K562 (cell line): Measurements from ENCODE around the gene HLA-E. TPM values are rescaled to one million over a fixed set of nuclear protein-coding genes. Genes with fewer than 3 reads are reported as not detected.

Source experiments
- CTBP1 ChIP-seq: fragments of 450-650 bp; IDR thresholded peaks from 2 replicates; pipeline ENCODE4 v1.6.1; 2016; ENCODE audit warnings: borderline replicate concordance
- EHMT2 ChIP-seq: fragments of 450-650 bp; IDR thresholded peaks from 2 replicates; pipeline ENCODE4 v1.6.1; 2018; ENCODE audit warnings: antibody characterized with exemption
- ELF1 ChIP-seq: fragments of 200-800 bp; sonication (Bioruptor generic); IDR thresholded peaks from 2 replicates; pipeline ENCODE4 v1.6.1; 2016; ENCODE audit warnings: missing genetic modification characterization, missing compliant biosample characterization
- ELF2 ChIP-seq: fragments of 250-450 bp; sonication (Bioruptor Pico); IDR thresholded peaks from 2 replicates; pipeline ENCODE4 v1.5.0; 2021; ENCODE audit warnings: mild to moderate bottlenecking
- FOSL1 ChIP-seq: fragments of 200-800 bp; sonication (Bioruptor generic); conservative IDR thresholded peaks from 2 replicates; pipeline ENCODE4 v1.6.1; 2016; ENCODE audit warnings: missing genetic modification characterization, missing compliant biosample characterization
- FOXJ2 ChIP-seq: fragments of 200-800 bp; sonication (Bioruptor generic); IDR thresholded peaks from 2 replicates; pipeline ENCODE4 v1.6.1; 2016; ENCODE audit warnings: missing genetic modification characterization, missing compliant biosample characterization
- HIVEP1 ChIP-seq: fragments of 250-450 bp; sonication (Bioruptor Pico); IDR thresholded peaks from 2 replicates; pipeline ENCODE4 v1.4.0; 2020; ENCODE audit warnings: mild to moderate bottlenecking
- MAFF ChIP-seq: IDR thresholded peaks from 2 replicates; pipeline ENCODE4 v1.6.1; 2012; ENCODE audit warnings: low read length, improper control_type of control experiment
- MIER1 ChIP-seq: fragments of 450-650 bp; IDR thresholded peaks from 2 replicates; pipeline ENCODE4 v1.6.1; 2016; ENCODE audit warnings: antibody characterized with exemption, mild to moderate bottlenecking, low read depth
- MYC ChIP-seq, 2 experiments: fragments of 250-450 bp in 1 of 2; sonication (Bioruptor Pico) in 1 of 2; IDR thresholded peaks; 2 replicates each; pipeline versions ENCODE4 v1.5.1 to v1.6.1; 2012 to 2021; ENCODE audit warnings: low read depth in 2 of 2, borderline replicate concordance in 1 of 2, improper control_type of control experiment in 1 of 2, low read length in 1 of 2, mild to moderate bottlenecking in 1 of 2, moderate library complexity in 1 of 2
- SMC3 ChIP-seq: conservative IDR thresholded peaks from 2 replicates; pipeline ENCODE4 v1.6.1; 2011; ENCODE audit warnings: low read depth, low read length, improper control_type of control experiment; ENCODE audit not compliant: insufficient read depth
- SREBF1 ChIP-seq: fragments of 150-350 bp; IDR thresholded peaks from 2 replicates; pipeline ENCODE4 v1.6.1; 2014; ENCODE audit warnings: antibody characterized with exemption, low read depth, low read length, borderline replicate concordance
- SRSF1 ChIP-seq: fragments of 200-400 bp; formaldehyde crosslinking; IDR thresholded peaks from 2 replicates; pipeline ENCODE4 v1.6.1; 2017; ENCODE audit warnings: mild to moderate bottlenecking, low read depth, low read length, moderate library complexity
- STAG1 ChIP-seq: sonication (generic); formaldehyde crosslinking; IDR thresholded peaks from 2 replicates; pipeline ENCODE4 v1.5.0; 2020; ENCODE audit warnings: missing genetic modification reagents, borderline replicate concordance
- TRIM28 ChIP-seq: fragments of 450-650 bp; IDR thresholded peaks from 2 replicates; pipeline ENCODE4 v1.6.1; 2017
- XRCC3 ChIP-seq: fragments of 450-650 bp; IDR thresholded peaks from 2 replicates; pipeline ENCODE4 v1.6.1; 2017; ENCODE audit warnings: mild to moderate bottlenecking, moderate library complexity
- ZNF431 ChIP-seq: sonication (generic); formaldehyde crosslinking; IDR thresholded peaks from 2 replicates; pipeline ENCODE4 v1.8.0; 2022; ENCODE audit warnings: mild to moderate bottlenecking, missing genetic modification reagents
- ZNF764 ChIP-seq: fragments of 250-450 bp; sonication (Bioruptor Pico); IDR thresholded peaks from 2 replicates; pipeline ENCODE4 v1.4.0; 2020; ENCODE audit warnings: low read depth, mild to moderate bottlenecking, moderate library complexity
- polyA plus RNA-seq, 8 experiments: library from polyadenylated mRNA; depleted of rRNA in 4 of 8; stranded (reverse) in 5 of 8; unstranded in 3 of 8; fragments of >200 nt; fragmentation: Nextera tagmentation in 2 of 8; fragmentation: Illumina TruSeq in 1 of 8; extraction: Ambion mirVana in 2 of 8; extraction: Trizol in 1 of 8; gene quantifications; 2 replicates each; pipeline versions ENCODE4 v1.2.1 to v1.2.3, GENCODE V29; 2011 to 2014; ENCODE audit warnings: inconsistent platforms in 1 of 8, missing spikeins in 1 of 8
- total RNA-seq, 7 experiments: library from RNA; depleted of rRNA in 6 of 7; stranded (reverse); fragments of >200 nt in 6 of 7; fragmentation: Illumina TruSeq in 2 of 7; extraction: Trizol in 2 of 7; gene quantifications; 2 replicates each; pipeline versions ENCODE4 v1.2.1 to v1.2.3, GENCODE V29; 2011 to 2021; ENCODE audit warnings: low replicate concordance in 1 of 7
- TF ChIP-seq, protein P1 (sequence below): fragments of 250-450 bp; sonication (Bioruptor Pico); IDR thresholded peaks from 2 replicates; pipeline ENCODE4 v1.8.0; 2022; ENCODE audit warnings: inconsistent platforms
- TF ChIP-seq, protein P2 (sequence below): fragments of 250-450 bp; sonication (Bioruptor Pico); IDR thresholded peaks from 2 replicates; pipeline ENCODE4 v1.4.0; 2020; ENCODE audit warnings: mild to moderate bottlenecking
- TF ChIP-seq, protein P3 (sequence below): fragments of 450-650 bp; IDR thresholded peaks from 2 replicates; pipeline ENCODE4 v1.6.1; 2017; ENCODE audit warnings: antibody characterized with exemption
- TF ChIP-seq, protein P4 (sequence below): fragments of 450-650 bp; IDR thresholded peaks from 2 replicates; pipeline ENCODE4 v1.6.1; 2016; ENCODE audit warnings: low read depth, mild to moderate bottlenecking, moderate library complexity

The HLA-E gene
- total and polyA plus RNA-seq, 9 of the 15 experiments (the other 6 are each of a cell fraction or from before 2014, with no cell fraction given) = 3.2 to 39.9 (median 26.8) TPM

DNA sequence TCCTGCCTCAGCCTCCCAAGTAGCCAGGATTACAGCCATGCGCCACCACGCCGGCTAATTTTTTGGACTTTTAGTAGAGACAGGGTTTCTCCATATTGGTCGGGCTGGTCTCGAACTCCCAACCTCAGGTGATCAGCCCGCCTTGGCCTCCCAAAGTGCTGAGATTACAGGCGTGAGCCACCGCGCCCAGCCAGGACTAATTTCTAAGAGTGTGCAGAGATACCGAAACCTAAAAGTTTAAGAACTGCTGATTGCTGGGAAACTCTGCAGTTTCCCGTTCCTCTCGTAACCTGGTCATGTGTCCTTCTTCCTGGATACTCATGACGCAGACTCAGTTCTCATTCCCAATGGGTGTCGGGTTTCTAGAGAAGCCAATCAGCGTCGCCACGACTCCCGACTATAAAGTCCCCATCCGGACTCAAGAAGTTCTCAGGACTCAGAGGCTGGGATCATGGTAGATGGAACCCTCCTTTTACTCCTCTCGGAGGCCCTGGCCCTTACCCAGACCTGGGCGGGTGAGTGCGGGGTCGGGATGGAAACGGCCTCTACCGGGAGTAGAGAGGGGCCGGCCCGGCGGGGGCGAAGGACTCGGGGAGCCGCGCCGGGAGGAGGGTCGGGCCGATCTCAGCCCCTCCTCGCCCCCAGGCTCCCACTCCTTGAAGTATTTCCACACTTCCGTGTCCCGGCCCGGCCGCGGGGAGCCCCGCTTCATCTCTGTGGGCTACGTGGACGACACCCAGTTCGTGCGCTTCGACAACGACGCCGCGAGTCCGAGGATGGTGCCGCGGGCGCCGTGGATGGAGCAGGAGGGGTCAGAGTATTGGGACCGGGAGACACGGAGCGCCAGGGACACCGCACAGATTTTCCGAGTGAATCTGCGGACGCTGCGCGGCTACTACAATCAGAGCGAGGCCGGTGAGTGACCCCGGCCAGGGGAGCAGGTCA lies at the start of gene HLA-E (continued):
- TF ChIP-seq MAFF = peak; percentile 78
- TF ChIP-seq, protein P1, sequence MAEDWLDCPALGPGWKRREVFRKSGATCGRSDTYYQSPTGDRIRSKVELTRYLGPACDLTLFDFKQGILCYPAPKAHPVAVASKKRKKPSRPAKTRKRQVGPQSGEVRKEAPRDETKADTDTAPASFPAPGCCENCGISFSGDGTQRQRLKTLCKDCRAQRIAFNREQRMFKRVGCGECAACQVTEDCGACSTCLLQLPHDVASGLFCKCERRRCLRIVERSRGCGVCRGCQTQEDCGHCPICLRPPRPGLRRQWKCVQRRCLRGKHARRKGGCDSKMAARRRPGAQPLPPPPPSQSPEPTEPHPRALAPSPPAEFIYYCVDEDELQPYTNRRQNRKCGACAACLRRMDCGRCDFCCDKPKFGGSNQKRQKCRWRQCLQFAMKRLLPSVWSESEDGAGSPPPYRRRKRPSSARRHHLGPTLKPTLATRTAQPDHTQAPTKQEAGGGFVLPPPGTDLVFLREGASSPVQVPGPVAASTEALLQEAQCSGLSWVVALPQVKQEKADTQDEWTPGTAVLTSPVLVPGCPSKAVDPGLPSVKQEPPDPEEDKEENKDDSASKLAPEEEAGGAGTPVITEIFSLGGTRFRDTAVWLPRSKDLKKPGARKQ (CRISPR knock-in tag) = no peak
- TF ChIP-seq EHMT2 = peak; percentile 24; the same call in 1 of the 2 replicates
- TF ChIP-seq ZNF764 (CRISPR knock-in tag) = peak; percentile 66; the same call in 1 of the 2 replicates
- 0 out of 2 replicates have a peak, but pooled peaks have one; percentile 13 for TF ChIP-seq FOSL1
- no peak for TF ChIP-seq FOXJ2 (tag)
- TF ChIP-seq MIER1 = peak; percentile 75; the same call in 1 of the 2 replicates
- no peak for TF ChIP-seq XRCC3
- TF ChIP-seq MYC (IDR thresholded peaks at IDR 0.05; ENCODE audit: low read depth, low read length) = 0 out of 2 replicates have a peak, but pooled peaks have one; percentile 28
- no peak for TF ChIP-seq MYC (CRISPR knock-in tag; IDR thresholded peaks at IDR 0.05; ENCODE audit: borderline replicate concordance, low read depth)
- no peak for TF ChIP-seq STAG1 (CRISPR knock-in tag)
- TF ChIP-seq, protein P2, sequence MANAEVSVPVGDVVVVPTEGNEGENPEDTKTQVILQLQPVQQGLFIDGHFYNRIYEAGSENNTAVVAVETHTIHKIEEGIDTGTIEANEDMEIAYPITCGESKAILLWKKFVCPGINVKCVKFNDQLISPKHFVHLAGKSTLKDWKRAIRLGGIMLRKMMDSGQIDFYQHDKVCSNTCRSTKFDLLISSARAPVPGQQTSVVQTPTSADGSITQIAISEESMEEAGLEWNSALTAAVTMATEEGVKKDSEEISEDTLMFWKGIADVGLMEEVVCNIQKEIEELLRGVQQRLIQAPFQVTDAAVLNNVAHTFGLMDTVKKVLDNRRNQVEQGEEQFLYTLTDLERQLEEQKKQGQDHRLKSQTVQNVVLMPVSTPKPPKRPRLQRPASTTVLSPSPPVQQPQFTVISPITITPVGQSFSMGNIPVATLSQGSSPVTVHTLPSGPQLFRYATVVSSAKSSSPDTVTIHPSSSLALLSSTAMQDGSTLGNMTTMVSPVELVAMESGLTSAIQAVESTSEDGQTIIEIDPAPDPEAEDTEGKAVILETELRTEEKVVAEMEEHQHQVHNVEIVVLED (CRISPR knock-in tag) = no peak
- TF ChIP-seq CTBP1 = peak; percentile 48; the same call in 1 of the 2 replicates
- TF ChIP-seq HIVEP1 = peak; percentile 47; the same call in 1 of the 2 replicates
- no peak for TF ChIP-seq ZNF431 (CRISPR knock-in tag)
- 0 out of 2 replicates have a peak, but pooled peaks have one; percentile 69 for TF ChIP-seq SRSF1
- TF ChIP-seq SMC3 = no peak
- TF ChIP-seq ELF2 (CRISPR knock-in tag) = peak; percentile 78; the same call in 1 of the 2 replicates
- TF ChIP-seq SREBF1 = no peak
- TF ChIP-seq ELF1 (tag) = peak; percentile 75
- TF ChIP-seq TRIM28 = peak; percentile 97
- TF ChIP-seq, protein P3, sequence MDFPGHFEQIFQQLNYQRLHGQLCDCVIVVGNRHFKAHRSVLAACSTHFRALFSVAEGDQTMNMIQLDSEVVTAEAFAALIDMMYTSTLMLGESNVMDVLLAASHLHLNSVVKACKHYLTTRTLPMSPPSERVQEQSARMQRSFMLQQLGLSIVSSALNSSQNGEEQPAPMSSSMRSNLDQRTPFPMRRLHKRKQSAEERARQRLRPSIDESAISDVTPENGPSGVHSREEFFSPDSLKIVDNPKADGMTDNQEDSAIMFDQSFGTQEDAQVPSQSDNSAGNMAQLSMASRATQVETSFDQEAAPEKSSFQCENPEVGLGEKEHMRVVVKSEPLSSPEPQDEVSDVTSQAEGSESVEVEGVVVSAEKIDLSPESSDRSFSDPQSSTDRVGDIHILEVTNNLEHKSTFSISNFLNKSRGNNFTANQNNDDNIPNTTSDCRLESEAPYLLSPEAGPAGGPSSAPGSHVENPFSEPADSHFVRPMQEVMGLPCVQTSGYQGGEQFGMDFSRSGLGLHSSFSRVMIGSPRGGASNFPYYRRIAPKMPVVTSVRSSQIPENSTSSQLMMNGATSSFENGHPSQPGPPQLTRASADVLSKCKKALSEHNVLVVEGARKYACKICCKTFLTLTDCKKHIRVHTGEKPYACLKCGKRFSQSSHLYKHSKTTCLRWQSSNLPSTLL = no peak
- TF ChIP-seq, protein P4, sequence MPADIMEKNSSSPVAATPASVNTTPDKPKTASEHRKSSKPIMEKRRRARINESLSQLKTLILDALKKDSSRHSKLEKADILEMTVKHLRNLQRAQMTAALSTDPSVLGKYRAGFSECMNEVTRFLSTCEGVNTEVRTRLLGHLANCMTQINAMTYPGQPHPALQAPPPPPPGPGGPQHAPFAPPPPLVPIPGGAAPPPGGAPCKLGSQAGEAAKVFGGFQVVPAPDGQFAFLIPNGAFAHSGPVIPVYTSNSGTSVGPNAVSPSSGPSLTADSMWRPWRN = peak; percentile 62; the same call in 1 of the 2 replicates
